ENCODE results near the gene TENT5C.

Gene TENT5C

DNA sequence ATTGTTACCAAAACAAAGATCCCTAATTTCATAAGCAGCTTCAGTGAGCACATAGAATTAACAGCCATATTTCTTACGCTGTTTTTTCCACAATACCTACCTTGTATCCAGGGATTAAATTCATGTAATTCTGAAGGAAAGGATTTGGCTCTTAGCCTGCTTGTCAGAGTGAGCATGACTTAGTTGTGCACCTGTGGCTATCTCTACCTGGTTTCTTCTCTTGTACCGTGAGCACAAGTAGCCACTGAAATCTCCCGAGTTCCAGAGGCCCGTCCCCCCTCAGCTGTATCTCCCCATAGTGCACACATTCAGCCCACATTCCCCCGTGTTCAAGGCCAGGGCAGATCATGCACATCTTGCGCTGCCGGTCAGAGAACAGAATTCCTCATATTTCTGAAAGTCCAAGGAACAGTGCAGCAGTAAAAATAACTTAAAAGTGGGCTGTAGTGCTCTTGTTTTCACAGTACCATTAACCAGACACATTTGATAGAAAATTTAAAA is 2.3 kb downstream of the TENT5C start:
- Histone ChIP-seq H3K79me1 (replicated peaks; ENCODE audit: low read length, poor library complexity, severe bottlenecking) (no peaks in the 10 kb centered on the region), H2AK5ac (ENCODE audit: low read length, severe bottlenecking) (no peak overlapping the region), H3K36me3 (ENCODE audit: control insufficient read depth in 1 of 2, insufficient read depth in 2 of 2, low read depth in 1 of 2, low read length in 2 of 2) (no peaks in the 10 kb centered on the region), H4K91ac (ENCODE audit: low read length) (no peak overlapping the region), H2BK15ac (ENCODE audit: low read depth, poor library complexity, severe bottlenecking) (no peak overlapping the region), H3K27me3 (ENCODE audit: control insufficient read depth in 1 of 2, insufficient read depth in 1 of 2, low read length in 2 of 2) (peaks cover 26 to 35% of the 10 kb centered on the region in 2 experiments), H2BK5ac (ENCODE audit: low read depth, low read length, poor library complexity, severe bottlenecking) (no peak overlapping the region), H2AFZ (ENCODE audit: low read depth, low read length) (no peak overlapping the region), H3K4me2 (ENCODE audit: low read length, poor library complexity, severe bottlenecking) (no peak overlapping the region), H4K8ac (ENCODE audit: low read length) (no peak overlapping the region), H3K9ac (ENCODE audit: low read length) (no peak overlapping the region), H3K18ac (ENCODE audit: low read depth in 1 of 2, low read length in 2 of 2) (no peak overlapping the region), H3K4me1 (ENCODE audit: control insufficient read depth, insufficient read depth, low read depth, low read length) (peaks cover 16% of the 10 kb centered on the region), H3K14ac (ENCODE audit: low read length in 2 of 2) (no peak overlapping the region), H3K4ac (ENCODE audit: low read depth in 1 of 2, low read length in 2 of 2) (no peak overlapping the region), H2BK12ac (ENCODE audit: low read length in 2 of 2) (peak overlapping the region in 1 of 2 experiments; percentile 52), H3K9me3 (ENCODE audit: control insufficient read depth, low read length) (no peaks in the 10 kb centered on the region), H3K4me3 (ENCODE audit: insufficient read depth in 1 of 2, low read depth in 1 of 2, low read length in 2 of 2) (no peak overlapping the region), H2BK120ac (ENCODE audit: low read depth, low read length) (no peak overlapping the region), H3K23ac (ENCODE audit: low read length in 2 of 2) (no peak overlapping the region), H3K27ac (ENCODE audit: low read length, poor library complexity, severe bottlenecking) (no peak overlapping the region)
- WGBS = 94% methylated on average over 6 of the region's 7 CpGs
- DNase-seq = no peak

DNA sequence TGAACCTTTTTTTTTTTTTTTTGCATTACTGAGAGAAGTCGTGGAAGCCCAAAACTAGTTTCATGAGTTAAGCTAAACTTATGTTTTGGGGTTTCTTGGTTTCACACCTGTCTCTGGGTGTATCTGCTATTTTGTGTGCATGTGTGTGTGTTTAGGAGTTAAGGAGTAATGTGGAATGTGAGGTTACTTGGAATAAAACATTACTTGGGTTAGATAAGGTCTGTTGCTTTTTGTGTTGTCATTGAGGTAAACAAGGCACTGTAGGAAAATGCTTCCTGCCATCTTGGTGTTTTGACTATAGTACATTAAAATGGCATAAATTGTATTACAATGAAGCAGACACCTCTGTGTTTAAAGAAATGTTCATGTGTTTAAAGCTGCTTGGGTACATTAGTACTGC is 2.9 kb downstream of the TENT5C start:
- Histone ChIP-seq H4K8ac (ENCODE audit: low read length) (no peak overlapping the region), H3K4me1 (ENCODE audit: control insufficient read depth, insufficient read depth, low read depth, low read length) (peaks cover 16% of the 10 kb centered on the region), H3K4ac (ENCODE audit: low read depth in 1 of 2, low read length in 2 of 2) (no peak overlapping the region), H3K36me3 (ENCODE audit: control insufficient read depth in 1 of 2, insufficient read depth in 2 of 2, low read depth in 1 of 2, low read length in 2 of 2) (no peaks in the 10 kb centered on the region), H3K27me3 (ENCODE audit: control insufficient read depth in 1 of 2, insufficient read depth in 1 of 2, low read length in 2 of 2) (peaks cover 26 to 34% of the 10 kb centered on the region in 2 experiments), H3K9me3 (ENCODE audit: control insufficient read depth, low read length) (no peaks in the 10 kb centered on the region), H2AFZ (ENCODE audit: low read depth, low read length) (no peak overlapping the region), H2BK120ac (ENCODE audit: low read depth, low read length) (no peak overlapping the region), H3K14ac (ENCODE audit: low read length in 2 of 2) (no peak overlapping the region), H4K91ac (ENCODE audit: low read length) (no peak overlapping the region), H3K4me2 (ENCODE audit: low read length, poor library complexity, severe bottlenecking) (no peak overlapping the region), H2BK15ac (ENCODE audit: low read depth, poor library complexity, severe bottlenecking) (no peak overlapping the region), H3K27ac (ENCODE audit: low read length, poor library complexity, severe bottlenecking) (no peak overlapping the region), H3K4me3 (ENCODE audit: insufficient read depth in 1 of 2, low read depth in 1 of 2, low read length in 2 of 2) (no peak overlapping the region), H3K23ac (ENCODE audit: low read length in 2 of 2) (no peak overlapping the region), H2BK5ac (ENCODE audit: low read depth, low read length, poor library complexity, severe bottlenecking) (no peak overlapping the region), H3K79me1 (replicated peaks; ENCODE audit: low read length, poor library complexity, severe bottlenecking) (no peaks in the 10 kb centered on the region), H2BK12ac (ENCODE audit: low read length in 2 of 2) (no peak overlapping the region), H3K18ac (ENCODE audit: low read depth in 1 of 2, low read length in 2 of 2) (no peak overlapping the region), H2AK5ac (ENCODE audit: low read length, severe bottlenecking) (no peak overlapping the region), H3K9ac (ENCODE audit: low read length) (no peak overlapping the region)
- no peak for DNase-seq
- WGBS = 91% methylated on average over 1 of the region's 1 CpG

DNA sequence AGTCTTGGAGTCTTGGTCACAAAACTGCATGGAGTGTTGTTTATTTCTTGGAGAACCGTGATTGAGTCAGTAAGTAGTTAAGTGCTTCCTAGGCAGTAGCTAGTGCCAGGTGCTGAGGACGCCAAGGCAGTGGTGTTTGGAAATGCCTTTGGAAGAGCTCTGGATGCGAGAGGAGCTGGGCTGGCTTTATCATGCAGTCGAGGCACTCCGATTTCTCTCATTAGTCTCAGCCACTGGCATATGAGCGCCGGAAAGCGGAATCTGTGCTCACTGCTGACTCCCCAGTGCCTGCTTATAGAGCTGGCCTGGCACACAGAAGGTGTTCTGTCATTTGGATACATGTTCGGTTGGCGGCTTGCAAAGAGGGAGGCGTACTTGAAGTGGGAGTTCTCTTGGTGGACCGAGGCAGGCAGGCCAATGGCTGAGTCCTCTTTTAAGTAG is 3.6 kb downstream of the TENT5C start:
- H3K27ac ChIP-seq (ENCODE audit: low read length, poor library complexity, severe bottlenecking) = no peak overlapping the region
- H2AK5ac ChIP-seq (ENCODE audit: low read length, severe bottlenecking) = no peak overlapping the region
- no peak overlapping the region for H3K4me3 ChIP-seq (ENCODE audit: insufficient read depth in 1 of 2, low read depth in 1 of 2, low read length in 2 of 2)
- H3K4me1 ChIP-seq (ENCODE audit: control insufficient read depth, insufficient read depth, low read depth, low read length) = peaks cover 16% of the 10 kb centered on the region
- H3K9ac ChIP-seq (ENCODE audit: low read length) = no peak overlapping the region
- no peak overlapping the region for H3K23ac ChIP-seq (ENCODE audit: low read length in 2 of 2)
- H3K9me3 ChIP-seq (ENCODE audit: control insufficient read depth, low read length) = no peaks in the 10 kb centered on the region
- H2BK120ac ChIP-seq (ENCODE audit: low read depth, low read length) = no peak overlapping the region
- H3K14ac ChIP-seq (ENCODE audit: low read length in 2 of 2) = no peak overlapping the region
- no peaks in the 10 kb centered on the region for H3K36me3 ChIP-seq (ENCODE audit: control insufficient read depth in 1 of 2, insufficient read depth in 2 of 2, low read depth in 1 of 2, low read length in 2 of 2)
- no peak overlapping the region for H3K18ac ChIP-seq (ENCODE audit: low read depth in 1 of 2, low read length in 2 of 2)
- peak; percentile 51 for DNase-seq
- no peaks in the 10 kb centered on the region for H3K79me1 ChIP-seq (replicated peaks; ENCODE audit: low read length, poor library complexity, severe bottlenecking)
- H3K4ac ChIP-seq (ENCODE audit: low read depth in 1 of 2, low read length in 2 of 2) = no peak overlapping the region
- H2BK5ac ChIP-seq (ENCODE audit: low read depth, low read length, poor library complexity, severe bottlenecking) = no peak overlapping the region
- no peak overlapping the region for H4K8ac ChIP-seq (ENCODE audit: low read length)
- WGBS = 89% methylated on average over 11 of the region's 12 CpGs
- no peak overlapping the region for H2BK12ac ChIP-seq (ENCODE audit: low read length in 2 of 2)
- no peak overlapping the region for H4K91ac ChIP-seq (ENCODE audit: low read length)
- no peak overlapping the region for H3K4me2 ChIP-seq (ENCODE audit: low read length, poor library complexity, severe bottlenecking)
- H2BK15ac ChIP-seq (ENCODE audit: low read depth, poor library complexity, severe bottlenecking) = no peak overlapping the region
- H2AFZ ChIP-seq (ENCODE audit: low read depth, low read length) = no peak overlapping the region
- H3K27me3 ChIP-seq (ENCODE audit: control insufficient read depth in 1 of 2, insufficient read depth in 1 of 2, low read length in 2 of 2) = peaks cover 23 to 27% of the 10 kb centered on the region in 2 experiments

DNA sequence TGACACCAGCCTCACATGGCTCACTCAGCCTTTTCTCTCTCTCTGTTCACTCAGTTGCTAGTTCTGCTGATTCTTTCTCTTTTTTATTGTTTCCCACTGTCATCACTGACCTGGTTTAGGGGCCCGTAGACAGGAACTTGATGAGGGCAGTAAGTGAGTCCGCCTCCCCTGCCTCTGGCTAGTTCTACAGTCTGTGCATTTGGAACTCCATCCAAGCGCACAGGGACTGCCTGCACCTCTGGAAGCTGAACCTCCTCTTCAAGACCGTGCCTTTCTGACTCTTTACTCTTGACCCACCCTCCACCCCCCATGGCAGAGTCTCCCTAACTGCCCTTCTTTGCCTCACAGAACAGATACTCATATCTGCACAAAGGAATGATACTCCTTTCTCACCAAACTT is 4.2 kb downstream of the TENT5C start:
- Histone ChIP-seq H2BK12ac (ENCODE audit: low read length in 2 of 2) (no peak overlapping the region), H2BK5ac (ENCODE audit: low read depth, low read length, poor library complexity, severe bottlenecking) (no peak overlapping the region), H4K8ac (ENCODE audit: low read length) (no peak overlapping the region), H2BK15ac (ENCODE audit: low read depth, poor library complexity, severe bottlenecking) (no peak overlapping the region), H3K79me1 (replicated peaks; ENCODE audit: low read length, poor library complexity, severe bottlenecking) (no peaks in the 10 kb centered on the region), H3K4ac (ENCODE audit: low read depth in 1 of 2, low read length in 2 of 2) (no peak overlapping the region), H2AFZ (ENCODE audit: low read depth, low read length) (no peak overlapping the region), H3K27me3 (ENCODE audit: control insufficient read depth in 1 of 2, insufficient read depth in 1 of 2, low read length in 2 of 2) (peaks cover 20 to 25% of the 10 kb centered on the region in 2 experiments), H3K36me3 (ENCODE audit: control insufficient read depth in 1 of 2, insufficient read depth in 2 of 2, low read depth in 1 of 2, low read length in 2 of 2) (no peaks in the 10 kb centered on the region), H2AK5ac (ENCODE audit: low read length, severe bottlenecking) (no peak overlapping the region), H3K14ac (ENCODE audit: low read length in 2 of 2) (no peak overlapping the region), H3K23ac (ENCODE audit: low read length in 2 of 2) (no peak overlapping the region), H3K4me3 (ENCODE audit: insufficient read depth in 1 of 2, low read depth in 1 of 2, low read length in 2 of 2) (no peak overlapping the region), H3K4me2 (ENCODE audit: low read length, poor library complexity, severe bottlenecking) (no peak overlapping the region), H3K27ac (ENCODE audit: low read length, poor library complexity, severe bottlenecking) (no peak overlapping the region), H4K91ac (ENCODE audit: low read length) (no peak overlapping the region), H3K9me3 (ENCODE audit: control insufficient read depth, low read length) (no peaks in the 10 kb centered on the region), H3K18ac (ENCODE audit: low read depth in 1 of 2, low read length in 2 of 2) (no peak overlapping the region), H3K9ac (ENCODE audit: low read length) (no peak overlapping the region), H3K4me1 (ENCODE audit: control insufficient read depth, insufficient read depth, low read depth, low read length) (peaks cover 16% of the 10 kb centered on the region), H2BK120ac (ENCODE audit: low read depth, low read length) (no peak overlapping the region)
- 94% methylated on average over 4 of the region's 4 CpGs for WGBS
- DNase-seq = no peak

All from mesenchymal stem cell (in vitro differentiated cells and primary cell).